Cardiac muscle cell (in vitro differentiated cells and primary cell): ENCODE results near the gene IGBP1. TPM values are rescaled to one million over a fixed set of nuclear protein-coding genes. Genes with fewer than 3 reads are reported as not detected.
"Not testable (repeated sequence)": the region's sequence is repeated elsewhere in the genome, so short reads cannot be mapped to it uniquely, and the experiment has no call there.

Source experiments
- DNase-seq, 2 donors: peaks; one replicate each; pipeline versions ENCODE4 v3.0.0 to v3.0.0-alpha.2; 2010 to 2017; ENCODE audit warnings: low read depth in 1 of 2, low spot score in 1 of 2
- H3K27ac ChIP-seq: fragments of 200-600 bp; sonication (generic); 2 replicates; pipeline ENCODE4 v1.5.1; 2016
- H3K27me3 ChIP-seq: fragments of 200-600 bp; sonication (generic); 2 replicates; pipeline ENCODE4 v1.6.0; 2016; ENCODE audit warnings: control low read depth
- H3K36me3 ChIP-seq: fragments of 200-600 bp; sonication (generic); 2 replicates; pipeline ENCODE4 v1.5.1; 2016; ENCODE audit warnings: control low read depth
- H3K4me1 ChIP-seq: fragments of 200-600 bp; sonication (generic); 2 replicates; pipeline ENCODE4 v1.8.1; 2017; ENCODE audit warnings: low read depth, mild to moderate bottlenecking, mixed run types
- H3K4me3 ChIP-seq: fragments of 200-600 bp; sonication (generic); 2 replicates; pipeline ENCODE4 v1.5.1; 2016; ENCODE audit warnings: mild to moderate bottlenecking
- H3K9me3 ChIP-seq: fragments of 200-600 bp; sonication (generic); 2 replicates; pipeline ENCODE4 v1.5.1; 2017; ENCODE audit warnings: low read depth, mild to moderate bottlenecking, control low read depth
- CTCF ChIP-seq: IDR thresholded peaks from 2 replicates; pipeline ENCODE4 v1.5.1; 2012; ENCODE audit warnings: low read depth, mild to moderate bottlenecking, low read length
- polyA plus RNA-seq: library from polyadenylated mRNA; unstranded; fragments of >200 nt; fragmentation: Nextera tagmentation; extraction: Ambion mirVana; gene quantifications from 2 replicates; pipeline ENCODE4 v1.2.1, GENCODE V29; 2016
- total RNA-seq: library from RNA; depleted of rRNA; stranded (reverse); fragments of >200 nt; gene quantifications from 2 replicates; pipeline ENCODE4 v1.2.3, GENCODE V29; 2016

Gene IGBP1
- total and polyA plus RNA-seq, 2 experiments from 2014 or later = 27.6 to 78.5 TPM

- H3K27ac ChIP-seq = no peak overlapping the region
- TF ChIP-seq CTCF = no peak
- no peak overlapping the region for H3K4me3 ChIP-seq
- H3K9me3 ChIP-seq = no peaks in the 10 kb centered on the region
- H3K36me3 ChIP-seq = no peaks in the 10 kb centered on the region
- DNase-seq = no peak
- H3K27me3 ChIP-seq = no peaks in the 10 kb centered on the region
- no peaks in the 10 kb centered on the region for H3K4me1 ChIP-seq
These were observed 41.0 kb upstream of the IGBP1 start for GRCh38 chrX:70092247-70092646.

GRCh38 chrX:70096052-70096451 is 37.2 kb upstream of the IGBP1 start:
- Histone ChIP-seq H3K36me3 (no peaks in the 10 kb centered on the region), H3K27ac (no peak overlapping the region), H3K27me3 (no peaks in the 10 kb centered on the region), H3K9me3 (no peaks in the 10 kb centered on the region), H3K4me3 (no peak overlapping the region), H3K4me1 (no peaks in the 10 kb centered on the region)
- TF ChIP-seq CTCF = peak; percentile 40
- DNase-seq = peak; percentile 5 to 46

GRCh38 chrX:70105229-70105628 is 28.0 kb upstream of the IGBP1 start:
- Histone ChIP-seq H3K4me3 (no peak overlapping the region), H3K27ac (no peak overlapping the region), H3K27me3 (no peaks in the 10 kb centered on the region), H3K36me3 (no peaks in the 10 kb centered on the region), H3K4me1 (no peaks in the 10 kb centered on the region), H3K9me3 (no peaks in the 10 kb centered on the region)
- DNase-seq = no peak
- TF ChIP-seq CTCF = no peak

- not testable (repeated sequence) for H3K27ac ChIP-seq, H3K4me1 ChIP-seq, H3K9me3 ChIP-seq, H3K27me3 ChIP-seq, DNase-seq, H3K4me3 ChIP-seq, H3K36me3 ChIP-seq
These were observed 21.7 kb upstream of the IGBP1 start for GRCh38 chrX:70111436-70112026.

- no peaks in the 10 kb centered on the region for H3K4me1 ChIP-seq
- TF ChIP-seq CTCF = no peak
- H3K27ac ChIP-seq = no peak overlapping the region
- no peaks in the 10 kb centered on the region for H3K27me3 ChIP-seq
- DNase-seq = no peak
- no peaks in the 10 kb centered on the region for H3K9me3 ChIP-seq
- H3K4me3 ChIP-seq = no peak overlapping the region
- no peaks in the 10 kb centered on the region for H3K36me3 ChIP-seq
These were observed 15.5 kb upstream of the IGBP1 start for GRCh38 chrX:70117738-70118137.

- not testable (repeated sequence) for DNase-seq, H3K4me3 ChIP-seq, H3K9me3 ChIP-seq, H3K4me1 ChIP-seq, H3K36me3 ChIP-seq, H3K27me3 ChIP-seq, H3K27ac ChIP-seq
These were observed 10.2 kb upstream of the IGBP1 start for GRCh38 chrX:70123014-70123413.

GRCh38 chrX:70124678-70125077 is 8.6 kb upstream of the IGBP1 start:
- H3K4me1 ChIP-seq = no peaks in the 10 kb centered on the region
- TF ChIP-seq CTCF = no peak
- no peaks in the 10 kb centered on the region for H3K27me3 ChIP-seq
- H3K4me3 ChIP-seq = no peak overlapping the region
- H3K36me3 ChIP-seq = no peaks in the 10 kb centered on the region
- no peak for DNase-seq
- H3K9me3 ChIP-seq = no peaks in the 10 kb centered on the region
- no peak overlapping the region for H3K27ac ChIP-seq
